ENCODE results near the gene SHTN1.

- TF ChIP-seq CEBPB (IDR thresholded peaks at IDR 0.05; ENCODE audit: borderline replicate concordance in 1 of 2, low read depth in 2 of 2, low read length in 2 of 2), result no peak
- no peak for TF ChIP-seq CHD4 (IDR thresholded peaks at IDR 0.05)
- TF ChIP-seq, protein P1, sequence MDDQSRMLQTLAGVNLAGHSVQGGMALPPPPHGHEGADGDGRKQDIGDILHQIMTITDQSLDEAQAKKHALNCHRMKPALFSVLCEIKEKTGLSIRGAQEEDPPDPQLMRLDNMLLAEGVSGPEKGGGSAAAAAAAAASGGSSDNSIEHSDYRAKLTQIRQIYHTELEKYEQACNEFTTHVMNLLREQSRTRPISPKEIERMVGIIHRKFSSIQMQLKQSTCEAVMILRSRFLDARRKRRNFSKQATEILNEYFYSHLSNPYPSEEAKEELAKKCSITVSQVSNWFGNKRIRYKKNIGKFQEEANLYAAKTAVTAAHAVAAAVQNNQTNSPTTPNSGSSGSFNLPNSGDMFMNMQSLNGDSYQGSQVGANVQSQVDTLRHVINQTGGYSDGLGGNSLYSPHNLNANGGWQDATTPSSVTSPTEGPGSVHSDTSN (IDR thresholded peaks at IDR 0.05; ENCODE audit: insufficient replicate concordance, low read depth, low read length), result no peak
- TF ChIP-seq CTCF (IDR thresholded peaks at IDR 0.05 in 2 of 3, conservative IDR thresholded peaks at IDR 0.05 in 1 of 3; ENCODE audit: control insufficient read depth in 2 of 3, extremely low read depth in 1 of 3, insufficient read depth in 1 of 3, low read depth in 3 of 3, low read length in 3 of 3), result no peak
- TF ChIP-seq, protein P2, sequence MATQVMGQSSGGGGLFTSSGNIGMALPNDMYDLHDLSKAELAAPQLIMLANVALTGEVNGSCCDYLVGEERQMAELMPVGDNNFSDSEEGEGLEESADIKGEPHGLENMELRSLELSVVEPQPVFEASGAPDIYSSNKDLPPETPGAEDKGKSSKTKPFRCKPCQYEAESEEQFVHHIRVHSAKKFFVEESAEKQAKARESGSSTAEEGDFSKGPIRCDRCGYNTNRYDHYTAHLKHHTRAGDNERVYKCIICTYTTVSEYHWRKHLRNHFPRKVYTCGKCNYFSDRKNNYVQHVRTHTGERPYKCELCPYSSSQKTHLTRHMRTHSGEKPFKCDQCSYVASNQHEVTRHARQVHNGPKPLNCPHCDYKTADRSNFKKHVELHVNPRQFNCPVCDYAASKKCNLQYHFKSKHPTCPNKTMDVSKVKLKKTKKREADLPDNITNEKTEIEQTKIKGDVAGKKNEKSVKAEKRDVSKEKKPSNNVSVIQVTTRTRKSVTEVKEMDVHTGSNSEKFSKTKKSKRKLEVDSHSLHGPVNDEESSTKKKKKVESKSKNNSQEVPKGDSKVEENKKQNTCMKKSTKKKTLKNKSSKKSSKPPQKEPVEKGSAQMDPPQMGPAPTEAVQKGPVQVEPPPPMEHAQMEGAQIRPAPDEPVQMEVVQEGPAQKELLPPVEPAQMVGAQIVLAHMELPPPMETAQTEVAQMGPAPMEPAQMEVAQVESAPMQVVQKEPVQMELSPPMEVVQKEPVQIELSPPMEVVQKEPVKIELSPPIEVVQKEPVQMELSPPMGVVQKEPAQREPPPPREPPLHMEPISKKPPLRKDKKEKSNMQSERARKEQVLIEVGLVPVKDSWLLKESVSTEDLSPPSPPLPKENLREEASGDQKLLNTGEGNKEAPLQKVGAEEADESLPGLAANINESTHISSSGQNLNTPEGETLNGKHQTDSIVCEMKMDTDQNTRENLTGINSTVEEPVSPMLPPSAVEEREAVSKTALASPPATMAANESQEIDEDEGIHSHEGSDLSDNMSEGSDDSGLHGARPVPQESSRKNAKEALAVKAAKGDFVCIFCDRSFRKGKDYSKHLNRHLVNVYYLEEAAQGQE (IDR thresholded peaks at IDR 0.05; ENCODE audit: low read depth, low read length), result no peak
- no peak for TF ChIP-seq RAD21 (IDR thresholded peaks at IDR 0.05; ENCODE audit: insufficient read depth, low read depth, low read length)
- no peak for TF ChIP-seq POLR2A (IDR thresholded peaks at IDR 0.05; ENCODE audit: low read depth, low read length)
- TF ChIP-seq TCF12 (IDR thresholded peaks at IDR 0.05; ENCODE audit: low read depth, low read length), result no peak
- TF ChIP-seq SMC3 (IDR thresholded peaks at IDR 0.05; ENCODE audit: borderline replicate concordance, low read length), result no peak
Measured at GRCh38 chr10:116912162-116912561, 92.8 kb downstream of the SHTN1 start.

All from GM12878 (cell line).